ENCODE measurements around the gene EPHA10.

Gene EPHA10

DNA sequence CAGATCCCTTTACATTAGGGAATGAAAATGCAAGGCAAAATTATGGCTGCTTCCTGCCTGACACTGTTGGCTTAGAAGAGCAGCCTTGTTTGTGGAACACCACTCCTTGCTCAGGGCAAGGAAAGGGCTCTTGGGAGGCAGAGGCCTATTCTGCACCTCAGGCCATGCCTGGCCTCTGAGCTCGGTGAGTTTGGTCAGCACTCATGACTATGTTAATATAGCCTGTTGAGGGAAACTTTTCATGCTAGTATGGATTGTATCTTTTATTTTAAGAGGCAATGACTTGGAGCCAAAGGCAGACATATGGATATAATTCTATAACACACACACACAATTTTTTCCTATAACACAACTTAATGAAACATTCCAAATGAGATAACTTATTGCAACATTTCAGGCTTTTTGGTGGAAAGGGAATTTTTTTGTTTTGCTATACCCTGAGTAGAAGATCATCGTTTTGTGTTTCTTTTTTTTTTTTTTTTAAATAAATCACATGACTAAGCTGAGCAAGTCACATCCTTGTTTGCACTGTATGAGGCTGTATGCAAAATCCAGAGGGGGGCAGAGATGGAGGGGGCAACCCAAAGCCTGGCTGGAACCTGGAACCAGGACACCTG is 48.7 kb upstream of the EPHA10 start:
- no peak for TF ChIP-seq ARNTL (CRISPR knock-in tag; IDR thresholded peaks at IDR 0.05; ENCODE audit: borderline replicate concordance, low read depth)
- no peak for TF ChIP-seq PATZ1 (CRISPR knock-in tag; IDR thresholded peaks at IDR 0.05; ENCODE audit: borderline replicate concordance)
- TF ChIP-seq SNAI2 (CRISPR knock-in tag; IDR thresholded peaks at IDR 0.05) = no peak
- TF ChIP-seq CREB5 (CRISPR knock-in tag; IDR thresholded peaks at IDR 0.05; ENCODE audit: low read depth) = no peak
- no peak for TF ChIP-seq ZNF70 (CRISPR knock-in tag; IDR thresholded peaks at IDR 0.05)
- no peak for TF ChIP-seq BACH2 (CRISPR knock-in tag; IDR thresholded peaks at IDR 0.05; ENCODE audit: borderline replicate concordance)
- no peak for TF ChIP-seq ZC3H10 (CRISPR knock-in tag; IDR thresholded peaks at IDR 0.05)
- TF ChIP-seq CSDC2 (CRISPR knock-in tag; IDR thresholded peaks at IDR 0.05) = no peak
- no peak for TF ChIP-seq ZFP30 (CRISPR knock-in tag; IDR thresholded peaks at IDR 0.05)
- no peak for TF ChIP-seq ZNF8 (CRISPR knock-in tag; IDR thresholded peaks at IDR 0.05)
- TF ChIP-seq ISL1 (CRISPR knock-in tag; IDR thresholded peaks at IDR 0.05) = no peak
- TF ChIP-seq TCF4 (CRISPR knock-in tag; IDR thresholded peaks at IDR 0.05; ENCODE audit: borderline replicate concordance) = no peak
- no peak for ATAC-seq

DNA sequence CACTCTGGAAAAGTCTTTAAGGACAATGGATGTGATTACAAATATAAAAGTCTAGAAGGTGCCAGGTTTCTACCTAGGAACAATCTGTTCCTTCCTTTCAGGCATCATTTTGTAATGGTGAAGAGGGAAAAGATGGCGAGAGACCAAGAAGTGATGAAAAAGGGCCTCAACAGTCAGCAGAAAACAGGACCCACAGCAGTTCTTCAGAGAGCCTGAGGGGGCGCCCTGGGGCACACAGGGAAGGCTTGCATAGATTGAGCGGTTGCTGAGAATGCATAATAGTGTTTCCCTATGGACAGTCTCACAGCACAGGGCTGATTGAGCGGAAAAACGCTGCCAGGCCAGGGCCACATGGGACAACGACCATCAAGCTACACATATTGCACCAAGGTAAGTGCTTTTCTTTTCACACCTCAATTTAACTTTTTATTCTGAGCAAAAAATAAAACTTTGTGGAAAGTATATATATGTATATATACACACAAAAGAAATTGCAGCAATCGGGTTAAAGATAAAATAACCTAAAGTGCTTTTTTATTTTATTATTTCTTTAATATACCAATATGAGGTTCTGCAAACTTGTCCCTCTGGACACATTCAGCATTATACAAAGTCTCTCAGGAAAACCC is 46.2 kb upstream of the EPHA10 start:
- peak; percentile 59 for ATAC-seq
- no peak for TF ChIP-seq ARNTL (CRISPR knock-in tag; IDR thresholded peaks at IDR 0.05; ENCODE audit: borderline replicate concordance, low read depth)
- no peak for TF ChIP-seq BACH2 (CRISPR knock-in tag; IDR thresholded peaks at IDR 0.05; ENCODE audit: borderline replicate concordance)
- TF ChIP-seq CSRNP3 (CRISPR knock-in tag; IDR thresholded peaks at IDR 0.05) = no peak
- TF ChIP-seq ZNF70 (CRISPR knock-in tag; IDR thresholded peaks at IDR 0.05) = no peak
- no peak for TF ChIP-seq ISL1 (CRISPR knock-in tag; IDR thresholded peaks at IDR 0.05)
- TF ChIP-seq TOX (CRISPR knock-in tag; IDR thresholded peaks at IDR 0.05; ENCODE audit: borderline replicate concordance) = no peak
- TF ChIP-seq TCF4 (CRISPR knock-in tag; IDR thresholded peaks at IDR 0.05; ENCODE audit: borderline replicate concordance) = no peak
- TF ChIP-seq GLIS3 (CRISPR knock-in tag; IDR thresholded peaks at IDR 0.05) = no peak
- TF ChIP-seq CSDC2 (CRISPR knock-in tag; IDR thresholded peaks at IDR 0.05) = no peak
- TF ChIP-seq ZFP30 (CRISPR knock-in tag; IDR thresholded peaks at IDR 0.05) = no peak
- TF ChIP-seq TSHZ2 (CRISPR knock-in tag; IDR thresholded peaks at IDR 0.05) = no peak
- TF ChIP-seq CREB5 (CRISPR knock-in tag; IDR thresholded peaks at IDR 0.05; ENCODE audit: low read depth) = no peak
- no peak for TF ChIP-seq ZFP3 (CRISPR knock-in tag; IDR thresholded peaks at IDR 0.05)
- TF ChIP-seq SNAI2 (CRISPR knock-in tag; IDR thresholded peaks at IDR 0.05) = no peak
- TF ChIP-seq POU6F1 (CRISPR knock-in tag; IDR thresholded peaks at IDR 0.05; ENCODE audit: borderline replicate concordance, low read depth) = no peak
